ENCODE data around the gene ATG4B.

DNA sequence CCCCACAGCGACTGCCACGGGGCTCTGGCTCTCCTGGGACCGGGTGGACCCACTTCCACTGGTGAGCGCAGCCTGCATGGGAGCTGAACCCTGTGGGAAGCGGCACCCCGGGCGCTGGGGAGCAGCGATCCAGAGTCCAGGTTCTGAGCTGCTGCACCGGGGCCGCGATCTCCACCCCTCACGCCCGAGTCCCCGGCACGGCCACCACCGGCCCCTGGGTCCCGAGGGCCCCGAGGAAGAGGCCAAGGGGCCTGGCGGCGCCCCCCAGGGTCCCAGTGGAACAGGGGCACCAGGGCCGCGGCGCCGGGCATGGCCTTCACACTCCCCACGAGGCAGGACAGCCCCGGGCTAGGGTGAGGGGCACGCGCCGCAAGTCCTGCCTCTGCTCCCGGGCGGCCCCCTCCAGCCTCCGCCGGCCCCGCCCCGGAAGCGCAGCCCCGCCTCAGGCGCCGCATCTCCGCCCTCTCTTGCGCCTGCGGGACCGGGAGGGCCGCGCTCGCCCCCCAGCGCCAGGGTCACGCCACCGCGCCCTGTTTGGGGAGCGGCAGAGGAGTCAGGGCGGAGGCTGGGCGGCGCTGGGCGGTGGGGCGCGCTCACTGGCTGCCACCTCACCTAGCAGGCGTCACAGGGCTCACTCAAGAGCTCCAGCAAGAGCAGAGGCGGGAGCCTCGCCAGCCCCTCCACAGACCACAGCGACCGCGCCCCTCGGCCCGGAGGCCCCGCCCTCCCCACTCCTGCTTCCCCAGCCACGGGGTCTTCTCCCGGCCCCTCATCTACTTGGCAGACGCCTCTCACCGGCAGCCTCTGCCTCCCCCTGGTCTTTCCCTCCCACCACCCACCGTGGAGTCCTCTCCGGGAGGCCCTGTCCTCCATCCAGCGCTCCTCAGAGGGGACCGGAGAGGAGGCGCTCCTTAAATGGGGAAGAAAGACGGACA lies 27.4 kb upstream of the ATG4B start:
- peak; percentile 51 to 79 for TF ChIP-seq CTCF (IDR thresholded peaks at IDR 0.05)
- no peak for TF ChIP-seq POLR2A (IDR thresholded peaks at IDR 0.05)
- no peak for TF ChIP-seq POLR2AphosphoS5 (IDR thresholded peaks at IDR 0.05)

Measured in suprapubic skin (tissue), 4 donors.